Type B pancreatic cell (in vitro differentiated cells): Measurements from ENCODE around the gene FDPS. TPM values are rescaled to one million over a fixed set of nuclear protein-coding genes. Genes with fewer than 3 reads are reported as not detected.

Source experiments
- DNase-seq: peaks from one replicate; pipeline ENCODE4 v3.0.0; 2021; ENCODE audit warnings: mixed read lengths; ENCODE audit not compliant: unreplicated experiment; ENCODE audit errors: extremely low spot score
- H3K27ac Mint-ChIP-seq: 2 replicates; pipeline ENCODE4 v1.8.0; 2021; ENCODE audit warnings: mild to moderate bottlenecking, mixed read lengths
- H3K27me3 Mint-ChIP-seq: 2 replicates; pipeline ENCODE4 v1.8.0; 2021; ENCODE audit warnings: mixed read lengths
- H3K36me3 Mint-ChIP-seq: 2 replicates; pipeline ENCODE4 v1.8.0; 2021; ENCODE audit warnings: mixed read lengths
- H3K4me1 Mint-ChIP-seq: one replicate; pipeline ENCODE4 v1.8.0; 2021; ENCODE audit warnings: mixed read lengths; ENCODE audit not compliant: unreplicated experiment
- H3K4me3 Mint-ChIP-seq: 2 replicates; pipeline ENCODE4 v1.8.0; 2021; ENCODE audit warnings: mild to moderate bottlenecking, mixed read lengths
- H3K9me3 Mint-ChIP-seq: 2 replicates; pipeline ENCODE4 v1.8.0; 2021; ENCODE audit warnings: mixed read lengths
- CTCF ChIP-seq: fragments of 200-600 bp; sonication (generic); conservative IDR thresholded peaks from 2 replicates; pipeline ENCODE4 v1.5.0; 2021; ENCODE audit warnings: antibody characterized with exemption, mild to moderate bottlenecking
- total RNA-seq: library from RNA; stranded (reverse); gene quantifications from 2 replicates; pipeline ENCODE4 v1.2.1, GENCODE V29; 2021; ENCODE audit warnings: low replicate concordance

Gene FDPS
- total RNA-seq, 1 donor from 2014 or later, result 183 TPM

GRCh38 chr1:155296661-155297060, 12.0 kb upstream of the FDPS start:
- H3K27ac Mint-ChIP-seq, result no peak overlapping the region
- peaks cover 8% of the 10 kb centered on the region for H3K27me3 Mint-ChIP-seq
- TF ChIP-seq CTCF, result no peak
- H3K9me3 Mint-ChIP-seq, result no peaks in the 10 kb centered on the region
- no peaks in the 10 kb centered on the region for H3K36me3 Mint-ChIP-seq
- H3K4me3 Mint-ChIP-seq, result no peak overlapping the region
- no peak for DNase-seq
- H3K4me1 Mint-ChIP-seq, result no peaks in the 10 kb centered on the region

- Mint-ChIP-seq H3K27me3 (peaks cover 8% of the 10 kb centered on the region), H3K27ac (no peak overlapping the region)
These were observed 11.3 kb upstream of the FDPS start for GRCh38 chr1:155297384-155297783.

GRCh38 chr1:155300024-155300423, 8.6 kb upstream of the FDPS start:
- H3K27ac Mint-ChIP-seq, result no peak overlapping the region
- H3K36me3 Mint-ChIP-seq, result no peaks in the 10 kb centered on the region

More at GRCh38 chr1:155297384-155297783, 11.3 kb upstream of the FDPS start:
- no peaks in the 10 kb centered on the region for H3K4me1 Mint-ChIP-seq
- no peak overlapping the region for H3K4me3 Mint-ChIP-seq
- H3K9me3 Mint-ChIP-seq, result no peaks in the 10 kb centered on the region
- no peak for TF ChIP-seq CTCF
- DNase-seq, result no peak
- H3K36me3 Mint-ChIP-seq, result no peaks in the 10 kb centered on the region

GRCh38 chr1:155300553-155301329, 7.9 kb upstream of the FDPS start:
- Mint-ChIP-seq H3K27ac (peak overlapping the region; percentile 29), H3K36me3 (no peaks in the 10 kb centered on the region), H3K4me1 (no peaks in the 10 kb centered on the region), H3K4me3 (no peak overlapping the region), H3K27me3 (peaks cover 8% of the 10 kb centered on the region), H3K9me3 (no peaks in the 10 kb centered on the region)
- no peak for TF ChIP-seq CTCF
- no peak for DNase-seq

More at GRCh38 chr1:155300024-155300423, 8.6 kb upstream of the FDPS start:
- no peak for TF ChIP-seq CTCF
- DNase-seq, result no peak
- Mint-ChIP-seq H3K27me3 (peaks cover 8% of the 10 kb centered on the region), H3K9me3 (no peaks in the 10 kb centered on the region), H3K4me3 (no peak overlapping the region), H3K4me1 (no peaks in the 10 kb centered on the region)

GRCh38 chr1:155301342-155301841, 7.3 kb upstream of the FDPS start, which contains the start of gene PKLR:
PKLR (minus strand) TSS chr1:155301438; CDS start chr1:155301395, 43 bp downstream.
- no peaks in the 10 kb centered on the region for H3K9me3 Mint-ChIP-seq
- H3K36me3 Mint-ChIP-seq, result no peaks in the 10 kb centered on the region
- peak within 1 kb of the TSS; percentile 29 for H3K27ac Mint-ChIP-seq
- H3K27me3 Mint-ChIP-seq, result peaks cover 8% of the 10 kb centered on the region
- DNase-seq, result no peak
- no peaks in the 10 kb centered on the region for H3K4me1 Mint-ChIP-seq
- no peak within 1 kb of the TSS for H3K4me3 Mint-ChIP-seq
- no peak for TF ChIP-seq CTCF
